K562 (cell line): ENCODE data around the gene MTERF2. TPM values are rescaled to one million over a fixed set of nuclear protein-coding genes. Genes with fewer than 3 reads are reported as not detected.

Experiments used
- BHLHE40 ChIP-seq: IDR thresholded peaks from 2 replicates; pipeline ENCODE4 v1.6.1; 2011; ENCODE audit warnings: low read length, improper control_type of control experiment
- CTCF ChIP-seq, 3 experiments: IDR thresholded peaks in 2 of 3; conservative IDR thresholded peaks in 1 of 3; 2 replicates each; pipeline ENCODE4 v1.5.1; 2011 to 2012; ENCODE audit warnings: low read length in 3 of 3, mild to moderate bottlenecking in 3 of 3, control low read depth in 2 of 3, improper control_type of control experiment in 1 of 3, inconsistent platforms in 1 of 3, low read depth in 1 of 3, mixed read lengths in 1 of 3, moderate library complexity in 1 of 3; ENCODE audit not compliant: insufficient read depth in 2 of 3
- E2F6 ChIP-seq, 2 experiments: IDR thresholded peaks; 2 replicates each; pipeline ENCODE4 v1.6.1; 2011; ENCODE audit warnings: borderline replicate concordance in 1 of 2, control low read depth in 1 of 2, low read depth in 1 of 2, low read length in 1 of 2, mild to moderate bottlenecking in 1 of 2, mixed read lengths in 1 of 2, moderate library complexity in 1 of 2; ENCODE audit not compliant: insufficient read depth in 1 of 2, insufficient read length in 1 of 2, poor library complexity in 1 of 2, severe bottlenecking in 1 of 2; ENCODE audit errors: extremely low read depth in 1 of 2
- HDGF ChIP-seq: fragments of 450-650 bp; IDR thresholded peaks from 2 replicates; pipeline ENCODE4 v1.6.1; 2016
- L3MBTL2 ChIP-seq: fragments of 450-650 bp; IDR thresholded peaks from 2 replicates; pipeline ENCODE4 v1.6.1; 2016; ENCODE audit warnings: mild to moderate bottlenecking, moderate library complexity
- MAX ChIP-seq: sonication (generic); formaldehyde crosslinking; IDR thresholded peaks from 2 replicates; pipeline ENCODE4 v1.9.0; 2022; ENCODE audit warnings: mild to moderate bottlenecking, missing genetic modification reagents
- NRF1 ChIP-seq, 2 experiments: fragments of 450-650 bp; IDR thresholded peaks in 1 of 2; conservative IDR thresholded peaks in 1 of 2; 2 replicates each; pipeline ENCODE4 v1.6.1; 2014; ENCODE audit warnings: mild to moderate bottlenecking in 2 of 2
- RAD21 ChIP-seq, 2 experiments: fragments of 250-450 bp in 1 of 2; fragments of 450-650 bp in 1 of 2; sonication (Bioruptor Pico) in 1 of 2; formaldehyde crosslinking in 1 of 2; IDR thresholded peaks in 1 of 2; conservative IDR thresholded peaks in 1 of 2; 2 replicates each; pipeline versions ENCODE4 v1.4.0 to v1.8.0; 2020 to 2022; ENCODE audit warnings: mild to moderate bottlenecking in 2 of 2, moderate library complexity in 1 of 2
- SMAD4 ChIP-seq: fragments of 250-450 bp; sonication (Bioruptor Pico); conservative IDR thresholded peaks from 2 replicates; pipeline ENCODE4 v1.8.0; 2021; ENCODE audit warnings: inconsistent platforms, mild to moderate bottlenecking, moderate library complexity
- SMARCC2 ChIP-seq: fragments of 450-650 bp; IDR thresholded peaks from 2 replicates; pipeline ENCODE4 v1.6.1; 2017; ENCODE audit warnings: antibody characterized with exemption, moderate library complexity, mild to moderate bottlenecking, low read depth
- SP2 ChIP-seq: IDR thresholded peaks from 2 replicates; pipeline ENCODE4 v1.6.1; 2011; ENCODE audit warnings: mild to moderate bottlenecking, low read depth, low read length, moderate library complexity; ENCODE audit not compliant: poor library complexity, severe bottlenecking; ENCODE audit errors: extremely low read depth
- ZZZ3 ChIP-seq: fragments of 450-650 bp; IDR thresholded peaks from 2 replicates; pipeline ENCODE4 v1.6.1; 2016; ENCODE audit warnings: antibody characterized with exemption, mild to moderate bottlenecking, moderate library complexity
- polyA plus RNA-seq, 8 experiments: library from polyadenylated mRNA; depleted of rRNA in 4 of 8; stranded (reverse) in 5 of 8; unstranded in 3 of 8; fragments of >200 nt; fragmentation: Nextera tagmentation in 2 of 8; fragmentation: Illumina TruSeq in 1 of 8; extraction: Ambion mirVana in 2 of 8; extraction: Trizol in 1 of 8; gene quantifications; 2 replicates each; pipeline versions ENCODE4 v1.2.1 to v1.2.3, GENCODE V29; 2011 to 2014; ENCODE audit warnings: inconsistent platforms in 1 of 8, missing spikeins in 1 of 8
- total RNA-seq, 7 experiments: library from RNA; depleted of rRNA in 6 of 7; stranded (reverse); fragments of >200 nt in 6 of 7; fragmentation: Illumina TruSeq in 2 of 7; extraction: Trizol in 2 of 7; gene quantifications; 2 replicates each; pipeline versions ENCODE4 v1.2.1 to v1.2.3, GENCODE V29; 2011 to 2021; ENCODE audit warnings: low replicate concordance in 1 of 7
- TF ChIP-seq, protein P1 (sequence below): sonication (generic); formaldehyde crosslinking; IDR thresholded peaks from 2 replicates; pipeline ENCODE4 v1.8.0; 2023; ENCODE audit warnings: mild to moderate bottlenecking, missing genetic modification reagents
- TF ChIP-seq, protein P2 (sequence below): fragments of 450-650 bp; IDR thresholded peaks from 2 replicates; pipeline ENCODE4 v1.6.1; 2017; ENCODE audit warnings: antibody characterized with exemption, mild to moderate bottlenecking
- TF ChIP-seq, protein P3 (sequence below): sonication (generic); formaldehyde crosslinking; IDR thresholded peaks from 2 replicates; pipeline ENCODE4 v1.8.0; 2022; ENCODE audit warnings: missing genetic modification reagents, mild to moderate bottlenecking, moderate library complexity, borderline replicate concordance

MTERF2 gene
- total and polyA plus RNA-seq, 9 of the 15 experiments (the other 6 are each of a cell fraction or from before 2014, with no cell fraction given): 10.0 to 63.2 (median 33.2) TPM

DNA sequence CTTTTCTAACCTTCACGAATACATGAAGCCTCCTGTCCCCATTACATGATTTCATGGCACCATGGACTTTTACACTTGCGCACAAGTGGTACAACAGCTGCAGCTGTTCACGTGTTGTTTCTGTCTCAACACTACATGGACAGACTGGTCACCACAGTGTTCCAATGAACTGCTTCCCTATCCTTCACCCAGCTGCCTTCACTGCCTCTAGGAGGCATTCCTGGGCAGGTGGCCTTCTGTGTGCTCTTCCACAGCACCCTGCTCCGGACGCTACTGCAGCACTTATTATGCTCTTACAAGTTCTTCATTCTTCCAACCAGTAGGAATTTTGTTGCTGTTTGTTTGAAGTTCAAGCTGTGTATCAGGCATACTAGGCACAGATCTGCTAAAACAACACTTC lies 1.5 kb downstream of the MTERF2 start (continued):
- TF ChIP-seq BHLHE40 (0 out of 2 replicates have a peak, but pooled peaks have one; percentile 27), L3MBTL2 (peak; percentile 53), MAX (peak; percentile 63), ZZZ3 (no peak), HDGF (peak; percentile 31; the same call in 1 of the 2 replicates), SMARCC2 (no peak), CTCF (IDR thresholded peaks at IDR 0.05 in 2 of 3, conservative IDR thresholded peaks at IDR 0.05 in 1 of 3; ENCODE audit: insufficient read depth in 2 of 3, low read depth in 1 of 3, low read length in 3 of 3) (peak in 1 of 3 experiments; percentile 33; a peak in 2 of 6 replicates), RAD21 (CRISPR knock-in tag; conservative IDR thresholded peaks at IDR 0.05 in 1 of 2, IDR thresholded peaks at IDR 0.05 in 1 of 2) (peak in 1 of 2 experiments; percentile 23; a peak in 1 of 4 replicates), SP2 (no peak), NRF1 (conservative IDR thresholded peaks at IDR 0.05 in 1 of 2, IDR thresholded peaks at IDR 0.05 in 1 of 2) (peak in 1 of 2 experiments; percentile 36; a peak in 1 of 4 replicates), SMAD4 (CRISPR knock-in tag) (0 out of 2 replicates have a peak, but pooled peaks have one; percentile 49), E2F6 (IDR thresholded peaks at IDR 0.05; ENCODE audit: borderline replicate concordance in 1 of 2, extremely low read depth in 1 of 2, insufficient read depth in 1 of 2, insufficient read length in 1 of 2, low read depth in 1 of 2, low read length in 1 of 2, poor library complexity in 1 of 2, severe bottlenecking in 1 of 2) (peak in 1 of 2 experiments; percentile 26)
- TF ChIP-seq, protein P1, sequence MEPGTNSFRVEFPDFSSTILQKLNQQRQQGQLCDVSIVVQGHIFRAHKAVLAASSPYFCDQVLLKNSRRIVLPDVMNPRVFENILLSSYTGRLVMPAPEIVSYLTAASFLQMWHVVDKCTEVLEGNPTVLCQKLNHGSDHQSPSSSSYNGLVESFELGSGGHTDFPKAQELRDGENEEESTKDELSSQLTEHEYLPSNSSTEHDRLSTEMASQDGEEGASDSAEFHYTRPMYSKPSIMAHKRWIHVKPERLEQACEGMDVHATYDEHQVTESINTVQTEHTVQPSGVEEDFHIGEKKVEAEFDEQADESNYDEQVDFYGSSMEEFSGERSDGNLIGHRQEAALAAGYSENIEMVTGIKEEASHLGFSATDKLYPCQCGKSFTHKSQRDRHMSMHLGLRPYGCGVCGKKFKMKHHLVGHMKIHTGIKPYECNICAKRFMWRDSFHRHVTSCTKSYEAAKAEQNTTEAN (CRISPR knock-in tag): peak; percentile 54; the same call in 1 of the 2 replicates
- TF ChIP-seq, protein P2, sequence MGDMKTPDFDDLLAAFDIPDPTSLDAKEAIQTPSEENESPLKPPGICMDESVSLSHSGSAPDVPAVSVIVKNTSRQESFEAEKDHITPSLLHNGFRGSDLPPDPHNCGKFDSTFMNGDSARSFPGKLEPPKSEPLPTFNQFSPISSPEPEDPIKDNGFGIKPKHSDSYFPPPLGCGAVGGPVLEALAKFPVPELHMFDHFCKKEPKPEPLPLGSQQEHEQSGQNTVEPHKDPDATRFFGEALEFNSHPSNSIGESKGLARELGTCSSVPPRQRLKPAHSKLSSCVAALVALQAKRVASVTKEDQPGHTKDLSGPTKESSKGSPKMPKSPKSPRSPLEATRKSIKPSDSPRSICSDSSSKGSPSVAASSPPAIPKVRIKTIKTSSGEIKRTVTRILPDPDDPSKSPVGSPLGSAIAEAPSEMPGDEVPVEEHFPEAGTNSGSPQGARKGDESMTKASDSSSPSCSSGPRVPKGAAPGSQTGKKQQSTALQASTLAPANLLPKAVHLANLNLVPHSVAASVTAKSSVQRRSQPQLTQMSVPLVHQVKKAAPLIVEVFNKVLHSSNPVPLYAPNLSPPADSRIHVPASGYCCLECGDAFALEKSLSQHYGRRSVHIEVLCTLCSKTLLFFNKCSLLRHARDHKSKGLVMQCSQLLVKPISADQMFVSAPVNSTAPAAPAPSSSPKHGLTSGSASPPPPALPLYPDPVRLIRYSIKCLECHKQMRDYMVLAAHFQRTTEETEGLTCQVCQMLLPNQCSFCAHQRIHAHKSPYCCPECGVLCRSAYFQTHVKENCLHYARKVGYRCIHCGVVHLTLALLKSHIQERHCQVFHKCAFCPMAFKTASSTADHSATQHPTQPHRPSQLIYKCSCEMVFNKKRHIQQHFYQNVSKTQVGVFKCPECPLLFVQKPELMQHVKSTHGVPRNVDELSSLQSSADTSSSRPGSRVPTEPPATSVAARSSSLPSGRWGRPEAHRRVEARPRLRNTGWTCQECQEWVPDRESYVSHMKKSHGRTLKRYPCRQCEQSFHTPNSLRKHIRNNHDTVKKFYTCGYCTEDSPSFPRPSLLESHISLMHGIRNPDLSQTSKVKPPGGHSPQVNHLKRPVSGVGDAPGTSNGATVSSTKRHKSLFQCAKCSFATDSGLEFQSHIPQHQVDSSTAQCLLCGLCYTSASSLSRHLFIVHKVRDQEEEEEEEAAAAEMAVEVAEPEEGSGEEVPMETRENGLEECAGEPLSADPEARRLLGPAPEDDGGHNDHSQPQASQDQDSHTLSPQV: peak; percentile 12; the same call in 1 of the 2 replicates
- TF ChIP-seq, protein P3, sequence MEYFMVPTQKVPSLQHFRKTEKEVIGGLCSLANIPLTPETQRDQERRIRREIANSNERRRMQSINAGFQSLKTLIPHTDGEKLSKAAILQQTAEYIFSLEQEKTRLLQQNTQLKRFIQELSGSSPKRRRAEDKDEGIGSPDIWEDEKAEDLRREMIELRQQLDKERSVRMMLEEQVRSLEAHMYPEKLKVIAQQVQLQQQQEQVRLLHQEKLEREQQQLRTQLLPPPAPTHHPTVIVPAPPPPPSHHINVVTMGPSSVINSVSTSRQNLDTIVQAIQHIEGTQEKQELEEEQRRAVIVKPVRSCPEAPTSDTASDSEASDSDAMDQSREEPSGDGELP (CRISPR knock-in tag): peak; percentile 40; the same call in 1 of the 2 replicates
